GM12878 (cell line): ENCODE results near the gene PITPNM1. TPM values are rescaled to one million over a fixed set of nuclear protein-coding genes. Genes with fewer than 3 reads are reported as not detected.

ENCODE experiments used
- BCLAF1 ChIP-seq: fragments of 450-650 bp; IDR thresholded peaks from 2 replicates; pipeline ENCODE4 v1.6.1; 2017; ENCODE audit warnings: antibody characterized with exemption, mild to moderate bottlenecking, moderate library complexity
- EED ChIP-seq: sonication (generic); IDR thresholded peaks from 2 replicates; pipeline ENCODE4 v1.6.1; 2016; ENCODE audit warnings: antibody characterized with exemption, low read depth
- EGR1 ChIP-seq, 2 experiments: IDR thresholded peaks; 1 replicate in 1 of 2; 2 replicates in 1 of 2; pipeline ENCODE4 v1.6.1; 2011 to 2012; ENCODE audit warnings: low read depth in 2 of 2, low read length in 2 of 2, borderline replicate concordance in 1 of 2, mild to moderate bottlenecking in 1 of 2, moderate library complexity in 1 of 2
- ESRRA ChIP-seq: IDR thresholded peaks from 2 replicates; pipeline ENCODE4 v1.6.1; 2012; ENCODE audit warnings: mild to moderate bottlenecking, low read length, improper control_type of control experiment
- JUND ChIP-seq: IDR thresholded peaks from 2 replicates; pipeline ENCODE4 v1.6.1; 2012; ENCODE audit warnings: low read depth, mild to moderate bottlenecking, low read length, improper control_type of control experiment, moderate library complexity
- MEF2A ChIP-seq: IDR thresholded peaks from 2 replicates; pipeline ENCODE4 v1.6.1; 2011; ENCODE audit warnings: low read depth, mild to moderate bottlenecking, low read length, moderate library complexity; ENCODE audit not compliant: insufficient read depth
- MLLT1 ChIP-seq: fragments of 450-650 bp; IDR thresholded peaks from 2 replicates; pipeline ENCODE4 v1.6.1; 2016; ENCODE audit warnings: mild to moderate bottlenecking
- NR2F1 ChIP-seq: fragments of 450-650 bp; conservative IDR thresholded peaks from 2 replicates; pipeline ENCODE4 v1.6.1; 2017; ENCODE audit warnings: mild to moderate bottlenecking
- PBX3 ChIP-seq: IDR thresholded peaks from 2 replicates; pipeline ENCODE4 v1.6.1; 2011; ENCODE audit warnings: mild to moderate bottlenecking, low read depth, low read length, moderate library complexity; ENCODE audit not compliant: insufficient replicate concordance
- SIN3A ChIP-seq: IDR thresholded peaks from 2 replicates; pipeline ENCODE4 v1.6.1; 2012; ENCODE audit warnings: low read depth, low read length, improper control_type of control experiment
- TBL1XR1 ChIP-seq: IDR thresholded peaks from 2 replicates; pipeline ENCODE4 v1.6.1; 2012; ENCODE audit warnings: low read depth, low read length, improper control_type of control experiment
- WRNIP1 ChIP-seq: IDR thresholded peaks from 2 replicates; pipeline ENCODE4 v1.6.1; 2011; ENCODE audit warnings: low read depth, low read length, improper control_type of control experiment, borderline replicate concordance
- YY1 ChIP-seq: IDR thresholded peaks from 2 replicates; pipeline ENCODE4 v1.6.1; 2011; ENCODE audit warnings: low read depth, mild to moderate bottlenecking, low read length
- ZBTB4 ChIP-seq: fragments of 450-650 bp; formaldehyde crosslinking; IDR thresholded peaks from 2 replicates; pipeline ENCODE4 v1.4.0; 2022; ENCODE audit warnings: mild to moderate bottlenecking, moderate library complexity
- ZNF384 ChIP-seq: IDR thresholded peaks from 2 replicates; pipeline ENCODE4 v1.6.1; 2012; ENCODE audit warnings: low read depth, mild to moderate bottlenecking, low read length, improper control_type of control experiment, borderline replicate concordance
- ZSCAN29 ChIP-seq: fragments of 450-650 bp; IDR thresholded peaks from 2 replicates; pipeline ENCODE4 v1.6.1; 2017; ENCODE audit warnings: mild to moderate bottlenecking, moderate library complexity
- polyA plus RNA-seq, 11 experiments: library from polyadenylated mRNA; depleted of rRNA in 4 of 11; unstranded in 6 of 11; stranded (reverse) in 5 of 11; fragments of >200 nt; fragmentation: Nextera tagmentation in 4 of 11; fragmentation: Illumina TruSeq in 1 of 11; extraction: Ambion mirVana in 4 of 11; extraction: Trizol in 1 of 11; gene quantifications; 1 replicate in 1 of 11; 2 replicates in 10 of 11; pipeline versions ENCODE4 v1.2.1 to v1.2.3, GENCODE V29; 2011 to 2016; ENCODE audit warnings: inconsistent platforms in 2 of 11, missing spikeins in 2 of 11, low read depth in 1 of 11
- total RNA-seq, 4 experiments: library from RNA; depleted of rRNA in 3 of 4; stranded (reverse); fragments of >200 nt in 3 of 4; fragmentation: Illumina TruSeq in 1 of 4; extraction: Trizol in 1 of 4; gene quantifications; 2 replicates each; pipeline versions ENCODE4 v1.2.1 to v1.2.3, GENCODE V29; 2013 to 2021
- TF ChIP-seq, protein P1 (sequence below): IDR thresholded peaks from 2 replicates; pipeline ENCODE4 v1.6.1; 2012; ENCODE audit warnings: low read depth, low read length, improper control_type of control experiment
- TF ChIP-seq, protein P2 (sequence below): fragments of 150-350 bp; IDR thresholded peaks from 2 replicates; pipeline ENCODE4 v1.6.1; 2014; ENCODE audit warnings: mild to moderate bottlenecking, low read depth, low read length

PITPNM1 gene
- total and polyA plus RNA-seq, 10 of the 15 experiments (the other 5 are each of a cell fraction or from before 2014, with no cell fraction given) = 0.11 to 56.8 (median 16.5) TPM

- TF ChIP-seq MLLT1 (0 out of 2 replicates have a peak, but pooled peaks have one; percentile 24), JUND (no peak), WRNIP1 (no peak), SIN3A (no peak), ZSCAN29 (no peak), ZNF384 (peak; percentile 92), YY1 (no peak), TBL1XR1 (no peak), EGR1 (IDR thresholded peaks at IDR 0.05; ENCODE audit: borderline replicate concordance in 1 of 2, low read depth in 2 of 2, low read length in 2 of 2) (no peak), ZBTB4 (no peak), NR2F1 (peak; percentile 28; the same call in 1 of the 2 replicates), PBX3 (no peak), MEF2A (no peak), ESRRA (no peak), BCLAF1 (no peak), EED (peak; percentile 50; the same call in 1 of the 2 replicates)
- TF ChIP-seq, protein P1, sequence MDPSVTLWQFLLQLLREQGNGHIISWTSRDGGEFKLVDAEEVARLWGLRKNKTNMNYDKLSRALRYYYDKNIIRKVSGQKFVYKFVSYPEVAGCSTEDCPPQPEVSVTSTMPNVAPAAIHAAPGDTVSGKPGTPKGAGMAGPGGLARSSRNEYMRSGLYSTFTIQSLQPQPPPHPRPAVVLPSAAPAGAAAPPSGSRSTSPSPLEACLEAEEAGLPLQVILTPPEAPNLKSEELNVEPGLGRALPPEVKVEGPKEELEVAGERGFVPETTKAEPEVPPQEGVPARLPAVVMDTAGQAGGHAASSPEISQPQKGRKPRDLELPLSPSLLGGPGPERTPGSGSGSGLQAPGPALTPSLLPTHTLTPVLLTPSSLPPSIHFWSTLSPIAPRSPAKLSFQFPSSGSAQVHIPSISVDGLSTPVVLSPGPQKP = no peak
- TF ChIP-seq, protein P2, sequence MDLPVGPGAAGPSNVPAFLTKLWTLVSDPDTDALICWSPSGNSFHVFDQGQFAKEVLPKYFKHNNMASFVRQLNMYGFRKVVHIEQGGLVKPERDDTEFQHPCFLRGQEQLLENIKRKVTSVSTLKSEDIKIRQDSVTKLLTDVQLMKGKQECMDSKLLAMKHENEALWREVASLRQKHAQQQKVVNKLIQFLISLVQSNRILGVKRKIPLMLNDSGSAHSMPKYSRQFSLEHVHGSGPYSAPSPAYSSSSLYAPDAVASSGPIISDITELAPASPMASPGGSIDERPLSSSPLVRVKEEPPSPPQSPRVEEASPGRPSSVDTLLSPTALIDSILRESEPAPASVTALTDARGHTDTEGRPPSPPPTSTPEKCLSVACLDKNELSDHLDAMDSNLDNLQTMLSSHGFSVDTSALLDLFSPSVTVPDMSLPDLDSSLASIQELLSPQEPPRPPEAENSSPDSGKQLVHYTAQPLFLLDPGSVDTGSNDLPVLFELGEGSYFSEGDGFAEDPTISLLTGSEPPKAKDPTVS = no peak
Measured at GRCh38 chr11:67482275-67482826, 22.8 kb downstream of the PITPNM1 start (continued).
